NCI-H345 treated with DMSO at 0.1 percent for 48 hours (cell line): ENCODE data around the gene NPW.
"Not testable (repeated sequence)": the region's sequence is repeated elsewhere in the genome, so short reads cannot be mapped to it uniquely, and the experiment has no call there.

Experiments used
- DNase-seq: peaks from one replicate; lab custom pipeline; 2025; ENCODE audit not compliant: unreplicated experiment; lab: John Stamatoyannopoulos, UW

NPW gene

GRCh38 chr16:2001456-2002355, 17.9 kb upstream of the NPW start:
- DNase-seq = no peak

DNA sequence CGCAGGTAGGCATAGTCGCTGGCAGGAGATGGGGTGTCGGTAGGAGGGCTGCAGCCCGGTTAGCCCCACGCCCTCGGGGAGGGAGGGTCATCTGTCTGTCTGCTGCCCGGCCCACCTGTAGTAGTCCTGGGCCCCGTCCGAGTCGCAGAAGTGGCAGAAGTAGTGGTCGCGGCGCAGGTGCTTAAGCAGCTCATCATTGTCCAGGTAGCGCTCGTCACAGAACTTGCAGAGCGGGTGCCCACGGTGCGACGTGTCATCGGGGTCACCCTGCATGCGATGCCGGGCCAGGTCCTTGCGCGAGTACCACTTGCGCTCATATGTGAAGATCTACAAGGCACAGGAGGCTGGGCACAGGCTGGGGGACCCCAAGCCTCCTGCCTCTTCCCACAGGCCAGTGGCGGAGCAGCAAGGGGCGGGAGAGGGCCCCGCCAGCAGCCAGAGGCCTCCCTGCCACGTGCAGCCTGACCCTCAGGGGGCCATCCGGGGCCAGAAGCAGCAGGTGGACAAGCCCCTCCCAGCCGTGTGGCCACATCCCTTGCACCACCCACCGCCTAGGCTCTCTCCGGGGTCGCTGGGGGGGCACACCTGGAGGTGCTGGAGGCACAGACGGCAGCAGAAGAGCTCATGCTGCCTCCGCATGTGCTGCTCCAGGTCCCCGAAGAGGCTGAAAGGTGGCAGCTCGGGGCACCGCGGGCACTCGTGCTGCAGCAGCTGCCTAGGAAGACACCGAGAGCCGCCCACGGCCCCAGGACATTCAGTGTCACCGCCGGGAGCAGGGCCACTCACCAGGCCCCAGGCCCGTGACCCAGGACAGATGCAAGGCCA, 17.0 kb upstream of the NPW start:
- no peak for DNase-seq

GRCh38 chr16:2003231-2003826, 16.3 kb upstream of the NPW start:
- no peak for DNase-seq

- DNase-seq = peak; percentile 86
Measured at GRCh38 chr16:2003827-2004641, 15.6 kb upstream of the NPW start.

DNA sequence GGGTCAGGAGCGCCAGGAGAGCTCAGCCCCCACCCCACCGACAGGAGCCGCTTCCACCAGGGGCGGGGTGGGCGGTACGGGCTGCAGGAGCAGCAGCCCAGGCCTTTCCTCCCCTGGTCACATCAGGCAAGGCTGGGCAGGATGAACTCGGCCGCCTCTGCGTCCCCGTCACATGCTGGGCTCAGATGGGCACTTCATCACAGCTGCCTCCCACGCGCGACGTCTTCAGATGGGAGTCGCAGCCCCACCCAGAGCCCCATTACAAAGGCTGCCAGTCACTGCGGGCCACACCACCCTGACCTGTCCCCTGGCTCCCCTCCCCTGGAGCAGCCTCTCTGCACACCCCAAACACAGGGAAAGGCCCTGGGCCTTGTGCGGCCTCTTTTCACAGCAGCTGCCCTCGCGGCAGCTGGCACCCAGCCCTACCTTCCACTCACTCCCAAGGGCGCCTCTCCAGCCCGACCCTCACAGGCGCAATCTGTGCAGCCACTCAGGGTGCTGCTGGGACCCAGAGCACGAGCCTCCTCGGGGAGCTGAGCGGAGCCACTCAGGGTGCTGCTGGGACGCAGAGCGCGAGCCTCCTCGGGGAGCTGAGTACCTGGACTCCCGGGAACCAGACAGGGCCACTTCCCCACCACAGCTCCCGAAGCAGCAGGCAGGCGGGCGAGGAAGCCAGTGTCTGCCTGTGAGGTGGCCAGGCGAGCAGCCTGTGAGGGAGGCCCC, 14.6 kb upstream of the NPW start:
- DNase-seq = no peak

GRCh38 chr16:2005646-2006045, 13.9 kb upstream of the NPW start:
- no peak for DNase-seq

DNA sequence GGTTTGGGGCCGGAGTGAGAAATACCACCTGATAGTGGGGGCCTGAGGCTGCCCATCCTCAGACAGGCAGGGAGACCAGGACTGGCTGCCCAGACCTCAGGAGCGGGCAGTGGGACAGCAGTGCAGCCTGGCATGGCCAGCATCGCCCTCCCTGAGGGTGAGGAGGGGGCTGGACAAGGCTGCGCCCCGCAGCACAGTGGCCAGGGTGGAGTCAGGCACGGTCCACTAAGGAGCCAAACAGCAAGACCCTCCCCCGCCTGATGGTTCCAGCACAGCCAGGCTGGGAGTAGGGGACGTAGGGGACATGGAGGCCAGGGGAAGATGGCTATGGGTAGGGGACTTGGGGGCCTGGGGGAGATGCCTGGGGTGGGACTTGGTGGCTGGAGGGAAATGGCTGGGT, 13.3 kb upstream of the NPW start:
- DNase-seq = no peak

- no peak for DNase-seq
Measured at GRCh38 chr16:2007081-2007836, 12.3 kb upstream of the NPW start.

DNA sequence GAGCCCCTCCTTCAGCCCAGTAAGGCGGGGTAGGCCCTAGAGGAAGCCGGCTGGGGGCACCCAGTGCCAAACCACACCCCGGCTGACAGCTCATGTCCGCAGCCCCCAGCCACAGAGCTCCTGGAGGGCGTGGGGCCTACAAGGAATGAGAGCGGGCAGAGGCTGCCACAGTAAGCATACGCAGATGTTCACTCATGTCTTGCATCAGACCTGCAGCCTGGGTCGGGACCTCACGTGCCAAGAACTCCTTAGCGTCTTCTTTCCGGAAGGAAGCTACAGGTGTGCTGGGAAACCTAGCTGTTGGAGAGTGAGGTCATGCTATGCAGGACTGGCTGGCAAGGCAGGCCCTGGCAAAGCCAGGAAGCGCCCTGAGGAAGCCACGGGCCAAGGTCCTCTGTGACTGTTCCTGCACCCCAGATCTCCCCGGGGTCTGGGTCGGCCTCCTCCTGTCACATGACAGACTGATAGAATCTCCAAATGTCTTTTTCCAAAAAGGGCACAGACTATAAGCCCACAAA, 11.5 kb upstream of the NPW start:
- no peak for DNase-seq

DNA sequence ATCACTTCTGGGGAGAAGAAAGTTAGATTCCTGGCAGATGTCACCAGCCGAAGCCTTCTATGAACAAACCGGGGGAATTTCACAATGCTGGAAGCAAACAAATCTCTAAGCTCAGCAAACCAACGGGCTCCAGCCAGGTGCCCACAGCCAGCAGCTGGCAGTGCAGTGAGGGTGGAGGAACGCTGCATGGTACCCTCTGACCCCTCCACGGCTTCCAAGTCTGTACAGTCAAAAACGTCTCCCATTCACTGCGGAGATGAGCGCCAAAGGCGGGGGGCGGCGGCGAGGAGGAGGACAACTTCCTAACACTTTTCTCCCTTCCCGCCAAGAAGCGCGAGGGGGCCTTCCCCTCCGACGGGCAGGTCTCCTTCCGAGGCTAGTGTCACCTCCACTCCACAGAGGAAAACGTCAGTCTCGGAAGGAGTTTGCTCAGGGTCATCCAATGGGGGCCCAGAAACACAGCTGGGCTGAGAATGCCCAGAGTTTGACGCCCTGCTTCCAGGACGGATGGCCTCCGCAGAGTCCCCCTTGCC, 10.9 kb upstream of the NPW start:
- no peak for DNase-seq

DNA sequence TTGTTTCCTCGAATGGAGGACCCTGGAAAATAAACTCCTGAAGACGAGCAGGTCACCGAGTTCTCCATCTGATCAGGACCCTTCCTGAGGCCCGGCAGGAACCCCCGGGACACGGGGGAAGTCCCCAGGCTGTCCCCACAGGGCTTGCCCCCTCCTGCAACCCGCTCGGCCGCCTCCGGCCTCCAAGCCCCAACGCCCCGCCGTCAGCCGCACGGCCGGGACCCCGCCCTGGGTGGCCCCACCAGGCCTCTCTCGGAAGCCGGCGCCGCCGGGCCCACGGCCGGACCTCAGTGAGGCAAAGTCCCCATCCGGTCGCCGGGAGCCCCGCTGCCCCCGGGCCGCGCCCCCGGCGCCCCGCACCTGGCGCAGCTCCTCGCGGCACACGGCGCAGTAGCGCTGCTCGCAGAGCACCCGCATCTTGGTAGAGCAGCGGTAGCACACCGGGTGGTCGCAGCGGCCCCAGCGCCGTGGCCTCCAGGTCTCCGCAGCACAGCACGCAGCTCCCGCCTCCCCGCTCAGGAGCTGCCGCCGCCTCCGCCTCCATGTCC, 10.3 kb upstream of the NPW start:
- DNase-seq = no peak

DNA sequence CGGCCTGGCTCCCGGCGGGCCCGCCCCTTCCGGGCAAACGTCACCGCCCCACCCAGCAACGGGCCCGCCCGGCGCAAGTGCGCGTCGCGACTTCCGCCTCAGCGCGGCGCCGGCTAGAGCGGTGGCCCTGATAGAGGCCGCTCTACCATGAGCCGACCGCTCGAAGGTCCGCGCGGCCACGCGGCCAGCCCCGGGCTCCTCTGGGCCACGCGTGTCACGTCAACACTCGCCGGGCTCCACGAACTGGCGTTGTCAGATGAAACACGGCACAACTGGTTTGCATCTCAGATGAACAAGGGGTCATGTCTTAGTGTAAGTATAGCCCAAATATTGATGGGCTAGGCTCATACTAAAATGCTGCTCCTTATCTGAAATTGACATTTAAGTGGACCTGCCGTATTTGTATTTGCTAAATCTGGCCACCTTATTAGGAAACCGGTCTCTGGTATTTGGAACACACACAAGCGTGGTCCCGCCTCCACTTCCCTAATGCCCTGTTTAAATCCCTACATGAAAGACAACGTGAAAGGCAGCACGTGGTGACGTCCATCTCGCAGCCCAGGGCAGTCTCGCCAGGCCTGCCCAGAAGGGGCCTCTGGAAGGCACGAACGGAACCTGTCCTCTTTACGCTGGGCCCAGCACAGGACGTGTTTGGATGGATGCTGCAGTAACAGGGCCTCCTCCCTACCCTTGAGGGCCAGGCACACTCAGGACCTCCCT, 9.6 kb upstream of the NPW start, which contains the start of gene ZNF598:
Gene ZNF598 (minus strand): TSS at position 31 of the 720 bp plus-strand sequence.
- DNase-seq = peak; percentile 43

GRCh38 chr16:2011726-2012125, 7.9 kb upstream of the NPW start:
- DNase-seq = not testable (repeated sequence)

- no peak for DNase-seq
Measured at GRCh38 chr16:2013527-2013926, 6.1 kb upstream of the NPW start.

- DNase-seq = no peak
Measured at GRCh38 chr16:2015117-2015946, 4.3 kb upstream of the NPW start.

DNA sequence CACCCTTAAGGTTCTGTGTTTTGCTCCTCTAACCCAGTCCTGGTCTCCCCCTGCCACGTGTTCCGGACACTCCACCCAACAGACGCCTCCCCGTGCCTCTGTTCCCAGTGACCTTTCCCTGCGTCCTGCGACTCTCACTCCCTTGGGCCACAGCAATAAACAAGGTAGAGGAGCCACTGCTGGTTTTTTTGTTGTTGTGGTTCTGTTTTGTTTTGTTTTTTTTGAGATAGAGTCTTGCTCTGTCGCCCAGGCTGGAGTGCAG, 3.7 kb upstream of the NPW start:
- no peak for DNase-seq

DNA sequence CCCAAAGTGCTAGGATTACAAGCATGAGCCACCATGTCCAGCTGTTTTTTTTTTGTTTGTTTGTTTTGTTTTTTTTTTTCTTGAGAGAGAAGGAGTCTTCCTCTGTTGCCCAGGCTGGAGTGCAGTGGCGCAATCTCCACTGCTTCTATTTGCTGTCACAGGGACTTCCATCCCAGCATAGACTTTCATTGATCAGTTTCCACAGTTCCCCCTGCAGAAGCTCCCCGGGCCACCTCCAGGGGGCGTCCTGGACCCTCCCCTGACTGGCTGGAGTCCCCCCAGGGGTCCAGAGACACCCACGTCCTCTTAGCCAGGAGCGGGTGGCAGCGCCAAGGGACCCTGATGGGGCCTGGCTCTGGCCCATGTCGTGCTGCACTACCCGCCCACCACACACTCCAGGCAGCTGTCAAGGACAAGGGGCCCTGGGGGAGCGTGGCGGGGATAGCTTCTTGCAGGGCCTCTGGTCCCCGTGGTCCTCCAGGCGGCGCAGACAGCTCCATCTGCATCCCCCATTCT, 3.1 kb upstream of the NPW start:
- no peak for DNase-seq
